ENCODE data around the gene QRSL1.
"Not testable (repeated sequence)": the region's sequence is repeated elsewhere in the genome, so short reads cannot be mapped to it uniquely, and the experiment has no call there.

QRSL1 gene

DNA sequence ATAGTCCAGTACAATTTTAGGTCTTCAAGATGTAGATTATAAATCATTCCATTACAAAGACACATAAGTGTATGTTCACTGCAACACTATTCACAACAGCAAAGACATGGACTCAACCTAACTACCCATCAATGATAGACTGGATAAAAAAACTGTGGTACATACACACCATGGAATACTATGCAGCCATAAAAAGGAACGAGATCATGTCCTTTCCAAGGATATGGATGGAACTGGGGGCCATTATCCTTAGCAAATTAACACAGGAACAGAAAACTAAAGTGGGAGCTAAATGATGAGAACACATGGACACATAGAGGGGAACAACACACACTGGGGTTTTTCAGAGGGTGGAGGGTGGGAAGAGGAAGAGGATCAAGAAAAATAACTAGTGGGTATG lies 6.3 kb upstream of the QRSL1 start:
- DNase-seq: no peak

GRCh38 chr6:106626485-106626884 lies 2.9 kb upstream of the QRSL1 start:
- no peak for DNase-seq

GRCh38 chr6:106627760-106628159 lies 1.6 kb upstream of the QRSL1 start:
- not testable (repeated sequence) for DNase-seq

GRCh38 chr6:106628658-106629102 lies 698 bp upstream of the QRSL1 start:
- no peak for DNase-seq

GRCh38 chr6:106629859-106630163 lies 433 bp downstream of the QRSL1 start:
- no peak for DNase-seq

DNA sequence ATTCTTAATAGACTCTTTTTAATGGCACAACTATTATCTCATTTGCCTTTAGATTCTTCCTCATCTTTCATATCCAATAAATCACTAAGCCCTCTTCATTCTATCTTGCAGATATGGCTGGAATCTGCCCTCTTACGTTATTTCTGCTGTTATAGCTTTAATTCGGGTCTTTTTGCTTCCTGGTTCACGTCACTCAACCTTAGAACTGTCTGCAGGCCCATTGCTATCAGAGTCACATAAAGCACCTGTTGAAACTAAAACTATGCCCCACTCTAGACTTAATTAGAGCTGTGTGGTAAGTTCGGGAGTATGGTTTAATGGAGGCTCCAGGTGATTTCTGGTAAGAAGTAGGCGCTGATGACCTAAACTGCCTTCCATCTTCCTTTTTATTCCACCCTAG lies 988 bp downstream of the QRSL1 start:
- DNase-seq: no peak

GRCh38 chr6:106631346-106631745 lies 2.0 kb downstream of the QRSL1 start:
- DNase-seq: no peak

DNA sequence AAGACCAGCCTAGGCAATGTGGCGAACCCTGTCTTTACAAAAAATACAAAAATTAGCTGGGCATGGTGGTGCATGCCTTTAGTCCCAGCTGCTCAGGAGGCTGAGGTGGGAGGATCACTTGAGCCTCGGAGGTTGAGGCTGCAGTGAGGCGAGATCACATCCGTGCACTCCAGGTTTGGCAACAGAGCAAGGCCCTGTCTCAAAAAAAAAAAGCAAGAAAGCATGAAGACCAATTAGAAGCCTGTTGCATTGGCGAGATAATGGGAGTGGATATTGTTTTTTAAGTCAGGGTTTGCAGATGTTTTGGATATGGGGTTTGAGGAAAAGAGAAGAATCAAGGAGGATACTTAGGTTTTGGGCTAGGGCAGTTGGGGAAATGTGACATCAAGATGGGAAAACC lies 5.2 kb downstream of the QRSL1 start:
- DNase-seq: no peak

DNA sequence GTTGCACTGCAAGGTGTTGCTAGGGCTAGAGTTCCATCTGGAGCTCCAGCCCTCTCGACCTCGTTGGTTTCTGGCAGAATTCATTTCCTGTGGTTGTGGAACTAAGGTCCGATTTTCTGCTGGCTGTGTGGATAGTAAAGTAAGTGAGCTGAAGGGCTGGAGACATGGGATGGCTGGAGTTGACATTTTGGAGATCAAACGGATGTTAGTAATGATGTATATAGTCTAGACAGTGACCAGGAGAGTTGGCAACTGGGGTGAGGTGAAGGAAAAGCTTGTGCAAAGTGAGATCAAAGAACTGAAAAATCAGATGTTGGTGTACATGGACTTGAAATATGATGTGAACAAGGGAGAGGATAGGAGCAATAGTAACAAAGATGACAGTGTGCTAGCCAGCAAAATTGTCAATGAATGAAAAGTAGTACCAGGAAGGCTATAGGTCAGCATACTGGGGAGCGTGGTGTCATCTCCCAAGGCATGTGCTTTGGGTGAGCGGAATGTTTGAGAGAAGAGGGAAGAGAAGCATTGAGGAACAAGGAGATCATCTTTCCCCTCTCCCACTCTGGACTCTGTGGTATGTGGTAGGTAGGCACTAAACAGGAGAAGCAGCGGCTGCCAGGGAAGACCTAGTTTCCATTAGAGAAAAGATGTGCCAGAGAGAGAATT lies 7.8 kb downstream of the QRSL1 start:
- no peak for DNase-seq

GRCh38 chr6:106637717-106638341 lies 8.5 kb downstream of the QRSL1 start:
- no peak for DNase-seq

GRCh38 chr6:106639812-106640211 lies 10.4 kb downstream of the QRSL1 start:
- DNase-seq: no peak

DNA sequence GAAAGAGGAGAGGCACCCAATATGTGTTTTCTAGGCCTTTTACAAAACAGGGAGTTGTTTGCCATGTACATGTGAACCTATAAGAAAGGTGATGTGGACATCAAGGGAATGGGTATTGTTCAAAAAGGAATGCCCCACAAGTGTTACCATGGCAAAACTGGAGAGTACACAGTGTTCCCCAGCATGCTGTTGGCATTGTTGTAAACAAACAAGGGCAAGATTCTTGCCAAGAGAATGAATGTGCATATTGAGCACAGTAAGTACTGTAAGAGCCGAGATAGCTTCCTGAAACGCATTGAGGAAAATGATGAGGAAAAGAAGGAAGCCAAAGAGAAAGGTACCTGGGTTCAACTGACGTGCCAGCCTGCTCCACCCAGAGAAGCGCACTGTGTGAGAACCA lies 13.1 kb downstream of the QRSL1 start:
- DNase-seq: no peak

DNA sequence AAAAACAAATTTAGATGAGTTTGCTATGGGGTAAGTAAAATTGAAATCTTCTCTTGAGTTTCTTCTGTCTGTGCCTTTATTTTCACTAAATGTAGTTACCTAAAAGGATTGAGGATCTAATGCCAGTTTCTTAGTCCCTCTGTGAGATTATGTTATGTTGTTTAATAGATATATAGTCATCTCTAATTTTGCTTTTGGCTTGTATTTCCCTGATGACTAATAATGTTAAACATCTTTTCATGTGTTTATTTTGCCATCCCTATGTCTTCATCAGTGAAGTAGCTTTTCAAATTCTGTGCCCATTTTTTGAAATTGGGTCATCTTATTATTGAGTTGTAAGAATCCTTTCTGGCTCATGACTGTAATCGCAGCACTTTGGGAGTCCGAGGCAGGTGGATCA lies 13.7 kb downstream of the QRSL1 start:
- DNase-seq: no peak

- no peak for DNase-seq
These were observed 19.4 kb downstream of the QRSL1 start for GRCh38 chr6:106648651-106649308.

DNA sequence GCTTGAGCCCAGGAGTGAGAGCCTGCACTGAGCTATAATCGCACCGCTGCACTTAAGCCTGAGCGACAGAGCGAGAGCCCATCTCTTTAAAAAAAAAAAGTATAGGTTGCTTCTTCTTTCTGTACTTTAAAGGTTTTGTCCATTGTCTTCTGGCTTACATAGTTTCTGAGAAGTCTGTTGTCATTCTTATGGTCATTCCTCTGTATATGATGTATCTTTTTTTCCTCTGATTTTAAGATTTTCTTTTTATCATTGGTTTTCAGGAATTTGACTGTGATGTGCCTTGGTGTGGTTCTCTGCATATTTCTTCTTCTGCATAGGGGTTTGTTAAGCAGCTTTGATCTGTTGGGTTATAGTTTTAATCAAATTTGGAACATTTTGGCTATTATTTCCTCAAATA lies 29.1 kb downstream of the QRSL1 start:
- DNase-seq: no peak

DNA sequence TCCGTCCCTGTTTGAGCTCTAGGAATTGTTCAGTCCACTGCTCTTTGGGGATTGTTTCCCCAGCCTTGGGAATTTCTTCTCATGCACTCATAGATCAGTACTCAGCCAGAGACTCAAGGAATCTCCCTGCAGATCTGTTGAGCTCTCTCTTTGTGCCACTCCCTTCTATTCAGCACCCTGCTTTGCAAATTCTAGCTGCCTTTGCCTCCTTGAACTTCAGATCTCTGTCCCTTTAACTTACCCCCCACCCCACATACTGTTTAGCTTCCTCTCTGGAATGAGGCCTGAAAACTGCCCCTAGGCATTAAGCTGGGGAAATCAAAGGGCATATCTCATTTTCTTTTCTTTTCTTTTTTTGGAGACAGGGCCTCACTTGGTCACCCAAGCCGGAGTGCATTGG lies 30.5 kb downstream of the QRSL1 start:
- no peak for DNase-seq

- DNase-seq: peak; percentile 71
These were observed 33.1 kb downstream of the QRSL1 start for GRCh38 chr6:106662458-106662857.

DNA sequence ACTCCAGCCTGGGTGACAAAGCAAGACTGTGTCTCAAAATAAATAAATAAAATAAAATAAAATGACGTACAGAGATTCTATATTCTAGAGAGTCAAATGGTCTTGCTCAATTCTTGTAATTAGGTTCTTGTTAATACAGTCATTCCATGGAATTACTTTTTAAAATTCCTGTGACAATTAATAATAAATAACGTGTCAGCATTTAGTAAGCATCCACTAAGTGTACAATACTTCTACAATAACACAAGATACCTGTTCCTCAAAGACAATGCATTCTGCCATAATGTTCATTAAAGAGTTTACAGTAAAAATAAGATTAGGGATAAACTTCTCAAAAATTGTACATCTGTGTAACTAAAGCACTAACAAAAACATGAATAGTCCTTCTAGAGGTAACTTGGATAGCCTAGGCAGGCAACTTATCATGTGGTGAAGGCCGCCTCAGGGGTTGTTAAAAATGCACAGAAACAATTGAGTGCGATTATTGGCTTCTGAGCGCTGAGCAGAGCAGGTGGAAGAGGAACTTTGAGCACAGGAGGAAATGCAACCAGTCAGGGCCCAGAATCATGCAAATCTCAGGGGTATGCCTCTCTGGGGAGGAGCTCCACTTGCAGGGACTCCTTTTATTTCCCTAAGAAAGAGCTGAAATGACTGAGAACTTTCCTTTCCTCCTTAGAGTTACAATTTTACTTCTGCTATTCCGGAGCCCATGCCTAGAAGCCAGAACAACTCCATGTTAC lies 37.1 kb downstream of the QRSL1 start:
- no peak for DNase-seq

- no peak for DNase-seq
These were observed 37.6 kb downstream of the QRSL1 start for GRCh38 chr6:106667022-106667402.

DNA sequence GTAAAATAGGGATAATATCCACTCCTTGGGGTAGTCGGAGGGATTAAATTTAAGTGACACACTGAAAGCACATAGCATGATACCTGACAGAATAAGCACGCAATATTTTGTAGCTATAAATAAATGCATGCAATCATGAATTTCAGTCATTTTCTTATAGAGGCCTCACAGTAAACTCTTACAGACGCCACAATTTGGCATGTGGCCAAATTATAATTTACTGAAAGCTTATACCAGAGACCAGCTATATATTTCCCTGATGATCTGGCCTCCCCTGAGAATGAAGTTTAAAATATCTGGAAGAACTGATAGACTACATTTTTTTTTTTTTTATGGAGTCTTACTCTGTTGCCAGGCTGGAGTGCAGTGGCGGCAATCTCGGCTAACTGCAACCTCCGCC lies 40.9 kb downstream of the QRSL1 start:
- no peak for DNase-seq

DNA sequence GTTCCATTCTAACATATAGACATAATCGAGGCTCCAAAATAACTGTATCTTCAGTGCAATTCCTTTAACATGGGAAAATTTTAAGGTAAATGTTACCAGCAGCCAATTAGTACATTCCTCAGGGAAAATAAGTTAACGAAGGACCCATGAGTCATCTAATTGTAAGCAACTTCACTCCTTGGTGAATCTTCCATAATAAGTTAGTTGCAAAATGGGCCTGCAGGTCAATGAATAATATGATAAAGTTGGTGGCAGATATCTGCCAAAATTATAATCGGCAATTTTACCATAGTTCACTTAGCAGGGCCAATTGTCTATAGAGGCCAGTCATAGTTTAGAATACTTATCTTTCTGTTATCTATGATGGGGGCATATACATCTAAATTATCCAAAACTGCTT lies 42.3 kb downstream of the QRSL1 start:
- DNase-seq: no peak

GRCh38 chr6:106674541-106675229 lies 45.3 kb downstream of the QRSL1 start:
- no peak for DNase-seq

GRCh38 chr6:106677282-106677681 lies 47.9 kb downstream of the QRSL1 start:
- no peak for DNase-seq

Data from islet precursor cell (in vitro differentiated cells).